Measurements from ENCODE around the gene ZDHHC11B. TPM values are rescaled to one million over a fixed set of nuclear protein-coding genes. Genes with fewer than 3 reads are reported as not detected.

ZDHHC11B gene
- total and polyA plus RNA-seq, 2 of the 13 experiments (the other 11 are each of a cell fraction or from before 2014, with no cell fraction given) = 0.11 to 0.12 TPM

DNA sequence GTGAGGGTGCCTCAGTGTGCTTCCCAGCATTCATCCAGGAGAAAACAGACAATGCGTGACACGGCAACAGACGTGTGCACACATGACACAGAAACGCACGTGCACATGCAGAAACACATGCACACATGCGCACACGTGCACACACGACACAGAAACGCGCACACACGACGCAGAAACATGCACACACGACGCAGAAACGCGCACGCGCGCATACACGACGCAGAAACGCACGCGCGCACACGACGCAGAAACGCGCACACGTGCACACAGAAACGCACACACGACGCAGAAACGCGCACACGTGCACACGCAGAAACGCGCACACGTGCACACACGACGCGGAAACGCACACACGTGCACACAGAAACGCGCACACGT, 107.8 kb downstream of the ZDHHC11B start:
- H3K4me1 ChIP-seq (ENCODE audit: insufficient read depth, low read length) = peaks cover 28% of the 10 kb centered on the region
- H3K4me3 ChIP-seq (replicated peaks in 1 of 3; ENCODE audit: insufficient read depth in 1 of 3, low read depth in 2 of 3, low read length in 3 of 3) = no peak overlapping the region
- in situ Hi-C loops (cut with HindIII; ENCODE audit: extremely low pct_ligation_motif_present, low pct_unique_long_range_greater_than_20kb) = loop anchor here (10.0 kb wide), 1 partner anchor 218 kb away; the partner anchor contains the start of genes BRD9 and TRIP13
- CTCF ChIA-PET (ENCODE audit: low intra/inter-chr PET ratio, low total read pairs) = no interaction called here
- no TSS peak for BruUV-seq (replicated peaks)
- no peaks in the 10 kb centered on the region for H3K9me3 ChIP-seq (ENCODE audit: low read length)
- POLR2A ChIA-PET = no interaction called here
- ATAC-seq (no peak), FAIRE-seq (no peak), DNase-seq (ENCODE audit: low spot score) (no peak)
- no peaks in the 10 kb centered on the region; the same call in 1 of the 2 replicates for H4K20me1 ChIP-seq (ENCODE audit: insufficient read depth, low read length)
- H3K79me2 ChIP-seq (ENCODE audit: insufficient read depth, low read length) = no peaks in the 10 kb centered on the region
- WGBS (ENCODE audit: low lambda C conversion rate) = 85% methylated on average over 48 of the region's 48 CpGs
- no peak overlapping the region for H3K9ac ChIP-seq (ENCODE audit: insufficient read depth, low read depth, low read length)
- no peak overlapping the region for H3K27ac ChIP-seq (ENCODE audit: extremely low read length, insufficient read depth, low read length)
- H3K4me2 ChIP-seq (ENCODE audit: low read depth, low read length) = no peak overlapping the region
- intact Hi-C loops (cut with micrococcal nuclease; ENCODE audit: unreplicated experiment) = loop anchor here (10.0 kb wide), 1 partner anchor 218 kb away; the partner anchor contains the start of genes BRD9 and TRIP13
- no peak overlapping the region for H2AFZ ChIP-seq (ENCODE audit: low read length)
- H3K27me3 ChIP-seq (ENCODE audit: control insufficient read depth in 1 of 2, insufficient read depth in 2 of 2, low read length in 2 of 2) = peaks cover 5 to 22% of the 10 kb centered on the region in 2 experiments; a peak in 4 of 5 replicates
- no peaks in the 10 kb centered on the region for H3K36me3 ChIP-seq (replicated peaks in 1 of 2; ENCODE audit: control insufficient read depth in 1 of 2, insufficient read depth in 2 of 2, low read length in 2 of 2)
- TF ChIP-seq, protein P1, sequence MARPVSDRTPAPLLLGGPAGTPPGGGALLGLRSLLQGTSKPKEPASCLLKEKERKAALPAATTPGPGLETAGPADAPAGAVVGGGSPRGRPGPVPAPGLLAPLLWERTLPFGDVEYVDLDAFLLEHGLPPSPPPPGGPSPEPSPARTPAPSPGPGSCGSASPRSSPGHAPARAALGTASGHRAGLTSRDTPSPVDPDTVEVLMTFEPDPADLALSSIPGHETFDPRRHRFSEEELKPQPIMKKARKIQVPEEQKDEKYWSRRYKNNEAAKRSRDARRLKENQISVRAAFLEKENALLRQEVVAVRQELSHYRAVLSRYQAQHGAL (CRISPR knock-in tag; IDR thresholded peaks at IDR 0.05; ENCODE audit: not compliant biosample characterization) = no peak
- TF ChIP-seq ZNF225 (CRISPR knock-in tag; IDR thresholded peaks at IDR 0.05) (no peak), ZMAT3 (CRISPR knock-in tag; conservative IDR thresholded peaks at IDR 0.05) (no peak), HNRNPLL (IDR thresholded peaks at IDR 0.05; ENCODE audit: low read depth, low read length, poor library complexity, severe bottlenecking) (peak; percentile 38), ARNTL (CRISPR knock-in tag; IDR thresholded peaks at IDR 0.05) (no peak), TCF12 (IDR thresholded peaks at IDR 0.05) (no peak), TCF12 (CRISPR knock-in tag; IDR thresholded peaks at IDR 0.05) (no peak), ZBTB10 (CRISPR knock-in tag; IDR thresholded peaks at IDR 0.05; ENCODE audit: borderline replicate concordance) (no peak), DNMT1 (CRISPR knock-in tag; IDR thresholded peaks at IDR 0.05) (0 out of 2 replicates have a peak, but pooled peaks have one; percentile 67), ZNF264 (CRISPR knock-in tag; IDR thresholded peaks at IDR 0.05) (no peak), ZNF850 (CRISPR knock-in tag; conservative IDR thresholded peaks at IDR 0.05) (no peak), ZSCAN5A (CRISPR knock-in tag; IDR thresholded peaks at IDR 0.05; ENCODE audit: borderline replicate concordance) (no peak), ELK4 (CRISPR knock-in tag; IDR thresholded peaks at IDR 0.05; ENCODE audit: borderline replicate concordance) (no peak), ARNT (IDR thresholded peaks at IDR 0.05) (no peak), ZFX (CRISPR knock-in tag; IDR thresholded peaks at IDR 0.05; ENCODE audit: low read depth) (no peak)
- TF ChIP-seq, protein P2, sequence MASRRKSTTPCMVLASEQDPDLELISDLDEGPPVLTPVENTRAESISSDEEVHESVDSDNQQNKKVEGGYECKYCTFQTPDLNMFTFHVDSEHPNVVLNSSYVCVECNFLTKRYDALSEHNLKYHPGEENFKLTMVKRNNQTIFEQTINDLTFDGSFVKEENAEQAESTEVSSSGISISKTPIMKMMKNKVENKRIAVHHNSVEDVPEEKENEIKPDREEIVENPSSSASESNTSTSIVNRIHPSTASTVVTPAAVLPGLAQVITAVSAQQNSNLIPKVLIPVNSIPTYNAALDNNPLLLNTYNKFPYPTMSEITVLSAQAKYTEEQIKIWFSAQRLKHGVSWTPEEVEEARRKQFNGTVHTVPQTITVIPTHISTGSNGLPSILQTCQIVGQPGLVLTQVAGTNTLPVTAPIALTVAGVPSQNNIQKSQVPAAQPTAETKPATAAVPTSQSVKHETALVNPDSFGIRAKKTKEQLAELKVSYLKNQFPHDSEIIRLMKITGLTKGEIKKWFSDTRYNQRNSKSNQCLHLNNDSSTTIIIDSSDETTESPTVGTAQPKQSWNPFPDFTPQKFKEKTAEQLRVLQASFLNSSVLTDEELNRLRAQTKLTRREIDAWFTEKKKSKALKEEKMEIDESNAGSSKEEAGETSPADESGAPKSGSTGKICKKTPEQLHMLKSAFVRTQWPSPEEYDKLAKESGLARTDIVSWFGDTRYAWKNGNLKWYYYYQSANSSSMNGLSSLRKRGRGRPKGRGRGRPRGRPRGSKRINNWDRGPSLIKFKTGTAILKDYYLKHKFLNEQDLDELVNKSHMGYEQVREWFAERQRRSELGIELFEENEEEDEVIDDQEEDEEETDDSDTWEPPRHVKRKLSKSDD (CRISPR knock-in tag; IDR thresholded peaks at IDR 0.05; ENCODE audit: low read depth) = peak; percentile 82; the same call in 1 of the 2 replicates
